ENCODE results near the gene SMIM7.

The SMIM7 gene

DNA sequence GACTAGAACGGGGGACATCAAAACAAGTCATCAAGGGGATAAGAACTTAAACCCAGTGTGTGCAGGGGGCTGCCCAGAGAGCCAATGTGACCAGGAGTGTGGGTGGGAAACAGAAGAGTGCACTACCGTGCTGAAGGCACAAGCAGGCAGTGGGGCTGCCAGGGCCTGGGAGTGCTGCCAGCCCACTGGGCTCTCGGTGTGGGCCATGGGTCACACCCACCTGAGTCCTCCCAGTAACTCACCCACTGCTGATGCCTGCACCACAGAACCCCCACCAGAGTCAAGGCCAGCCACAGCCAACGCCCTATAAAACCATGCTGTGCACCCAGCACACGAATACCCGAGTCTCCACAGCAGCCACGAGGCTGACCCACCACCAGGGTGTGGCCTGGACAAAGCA, 40.5 kb downstream of the SMIM7 start:
- Histone ChIP-seq H3K4me3 (ENCODE audit: low read length, poor library complexity, severe bottlenecking) (no peak overlapping the region), H3K9me3 (ENCODE audit: insufficient read depth, low read depth, low read length) (no peaks in the 10 kb centered on the region), H4K20me1 (ENCODE audit: insufficient read depth, low read length, poor library complexity, severe bottlenecking) (peaks cover 87% of the 10 kb centered on the region), H3K4me2 (ENCODE audit: low read depth, low read length, poor library complexity, severe bottlenecking) (peak overlapping the region; percentile 2), H3K9me2 (replicated peaks; ENCODE audit: low read depth, low read length) (no peaks in the 10 kb centered on the region), H3K9ac (ENCODE audit: low read depth, low read length, poor library complexity, severe bottlenecking) (no peak overlapping the region), H3F3A (ENCODE audit: low read depth) (no peaks in the 10 kb centered on the region), H3K79me2 (ENCODE audit: insufficient read depth, low read length) (peaks cover 100% of the 10 kb centered on the region), H3K4me1 (ENCODE audit: insufficient read depth, low read length, poor library complexity, severe bottlenecking) (peaks cover 45% of the 10 kb centered on the region), H3K27me3 (ENCODE audit: insufficient read depth, low read length, poor library complexity, severe bottlenecking) (no peaks in the 10 kb centered on the region), H2AFZ (ENCODE audit: low read length) (no peak overlapping the region), H3K36me3 (ENCODE audit: insufficient read depth, low read length) (no peaks in the 10 kb centered on the region; the same call in 1 of the 2 replicates)
- no peak for TF ChIP-seq EZH2phosphoT487 (IDR thresholded peaks at IDR 0.05; ENCODE audit: borderline replicate concordance)
- TF ChIP-seq, protein P1, sequence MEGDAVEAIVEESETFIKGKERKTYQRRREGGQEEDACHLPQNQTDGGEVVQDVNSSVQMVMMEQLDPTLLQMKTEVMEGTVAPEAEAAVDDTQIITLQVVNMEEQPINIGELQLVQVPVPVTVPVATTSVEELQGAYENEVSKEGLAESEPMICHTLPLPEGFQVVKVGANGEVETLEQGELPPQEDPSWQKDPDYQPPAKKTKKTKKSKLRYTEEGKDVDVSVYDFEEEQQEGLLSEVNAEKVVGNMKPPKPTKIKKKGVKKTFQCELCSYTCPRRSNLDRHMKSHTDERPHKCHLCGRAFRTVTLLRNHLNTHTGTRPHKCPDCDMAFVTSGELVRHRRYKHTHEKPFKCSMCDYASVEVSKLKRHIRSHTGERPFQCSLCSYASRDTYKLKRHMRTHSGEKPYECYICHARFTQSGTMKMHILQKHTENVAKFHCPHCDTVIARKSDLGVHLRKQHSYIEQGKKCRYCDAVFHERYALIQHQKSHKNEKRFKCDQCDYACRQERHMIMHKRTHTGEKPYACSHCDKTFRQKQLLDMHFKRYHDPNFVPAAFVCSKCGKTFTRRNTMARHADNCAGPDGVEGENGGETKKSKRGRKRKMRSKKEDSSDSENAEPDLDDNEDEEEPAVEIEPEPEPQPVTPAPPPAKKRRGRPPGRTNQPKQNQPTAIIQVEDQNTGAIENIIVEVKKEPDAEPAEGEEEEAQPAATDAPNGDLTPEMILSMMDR (conservative IDR thresholded peaks at IDR 0.05; ENCODE audit: low read length), result no peak

DNA sequence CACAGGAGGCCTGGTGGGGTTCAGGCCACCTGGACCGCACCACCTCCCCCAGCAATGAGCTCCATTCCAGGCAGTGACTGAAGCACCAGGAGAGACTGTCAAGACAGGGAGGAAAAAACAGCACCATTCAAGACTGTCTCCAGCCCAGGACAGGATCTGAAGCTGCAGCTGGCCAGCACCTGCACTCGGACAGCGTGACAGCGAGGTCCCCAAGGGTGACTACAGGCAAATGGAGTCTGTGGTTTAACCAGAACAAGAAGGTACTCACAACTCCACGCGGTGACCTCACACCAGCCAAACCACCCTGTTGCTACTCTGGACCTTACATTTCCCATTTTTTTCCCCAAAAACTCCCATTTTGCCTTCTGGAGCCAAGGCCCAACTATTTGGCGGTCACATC, 41.7 kb downstream of the SMIM7 start:
- H3K9me2 ChIP-seq (replicated peaks; ENCODE audit: low read depth, low read length), result no peaks in the 10 kb centered on the region
- no peak overlapping the region for H3K4me3 ChIP-seq (ENCODE audit: low read length, poor library complexity, severe bottlenecking)
- H3K4me1 ChIP-seq (ENCODE audit: insufficient read depth, low read length, poor library complexity, severe bottlenecking), result peaks cover 34% of the 10 kb centered on the region
- H3K9ac ChIP-seq (ENCODE audit: low read depth, low read length, poor library complexity, severe bottlenecking), result no peak overlapping the region
- TF ChIP-seq, protein P1 (conservative IDR thresholded peaks at IDR 0.05; ENCODE audit: low read length), result no peak
- no peak for TF ChIP-seq EZH2phosphoT487 (IDR thresholded peaks at IDR 0.05; ENCODE audit: borderline replicate concordance)
- H3K36me3 ChIP-seq (ENCODE audit: insufficient read depth, low read length), result no peaks in the 10 kb centered on the region; the same call in 1 of the 2 replicates
- H3K27me3 ChIP-seq (ENCODE audit: insufficient read depth, low read length, poor library complexity, severe bottlenecking), result no peaks in the 10 kb centered on the region
- peaks cover 100% of the 10 kb centered on the region for H3K79me2 ChIP-seq (ENCODE audit: insufficient read depth, low read length)
- no peak overlapping the region for H2AFZ ChIP-seq (ENCODE audit: low read length)
- H3K9me3 ChIP-seq (ENCODE audit: insufficient read depth, low read depth, low read length), result no peaks in the 10 kb centered on the region
- peaks cover 85% of the 10 kb centered on the region for H4K20me1 ChIP-seq (ENCODE audit: insufficient read depth, low read length, poor library complexity, severe bottlenecking)
- H3K4me2 ChIP-seq (ENCODE audit: low read depth, low read length, poor library complexity, severe bottlenecking), result no peak overlapping the region
- no peaks in the 10 kb centered on the region for H3F3A ChIP-seq (ENCODE audit: low read depth)

DNA sequence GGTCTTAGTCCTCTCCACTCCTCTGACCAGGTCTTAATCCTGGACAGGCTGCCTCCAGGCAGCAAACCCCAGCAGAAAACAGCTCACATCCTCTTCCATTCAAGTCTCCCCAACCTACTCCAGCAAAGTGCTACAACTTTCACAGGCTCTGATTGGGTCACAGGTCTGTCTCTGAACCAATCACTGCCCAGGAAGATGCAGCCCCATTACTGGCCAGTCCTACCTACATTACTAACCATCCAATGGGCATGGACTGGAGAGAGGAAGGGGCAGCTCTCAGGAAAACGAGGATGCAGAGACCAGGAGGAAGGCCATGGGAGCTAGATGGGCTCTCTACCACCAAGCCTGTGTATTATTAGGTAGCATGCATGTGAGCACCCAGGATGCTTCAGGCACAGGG, 44.1 kb downstream of the SMIM7 start:
- Histone ChIP-seq H3K4me3 (ENCODE audit: low read length, poor library complexity, severe bottlenecking) (no peak overlapping the region), H3K4me1 (ENCODE audit: insufficient read depth, low read length, poor library complexity, severe bottlenecking) (peaks cover 24% of the 10 kb centered on the region), H4K20me1 (ENCODE audit: insufficient read depth, low read length, poor library complexity, severe bottlenecking) (peaks cover 88% of the 10 kb centered on the region), H3K4me2 (ENCODE audit: low read depth, low read length, poor library complexity, severe bottlenecking) (no peak overlapping the region), H3K9ac (ENCODE audit: low read depth, low read length, poor library complexity, severe bottlenecking) (no peak overlapping the region), H3K9me2 (replicated peaks; ENCODE audit: low read depth, low read length) (no peaks in the 10 kb centered on the region), H3K79me2 (ENCODE audit: insufficient read depth, low read length) (peaks cover 100% of the 10 kb centered on the region), H3K9me3 (ENCODE audit: insufficient read depth, low read depth, low read length) (no peaks in the 10 kb centered on the region), H3F3A (ENCODE audit: low read depth) (no peaks in the 10 kb centered on the region), H2AFZ (ENCODE audit: low read length) (no peak overlapping the region), H3K36me3 (ENCODE audit: insufficient read depth, low read length) (no peaks in the 10 kb centered on the region), H3K27me3 (ENCODE audit: insufficient read depth, low read length, poor library complexity, severe bottlenecking) (no peaks in the 10 kb centered on the region)
- TF ChIP-seq EZH2phosphoT487 (IDR thresholded peaks at IDR 0.05; ENCODE audit: borderline replicate concordance), result no peak
- TF ChIP-seq, protein P1 (conservative IDR thresholded peaks at IDR 0.05; ENCODE audit: low read length), result no peak

Data from Loucy (cell line).